HG03571 (cell line): ENCODE measurements around the gene ASTN2.

Experiments
- ATAC-seq: cut with Tn5 transposase; IDR thresholded peaks from one replicate; pipeline ENCODE4 v1.9.1; 2021; ENCODE audit not compliant: unreplicated experiment

ASTN2 gene

GRCh38 chr9:117180896-117181445, 233.9 kb downstream of the ASTN2 start:
- ATAC-seq: no peak

DNA sequence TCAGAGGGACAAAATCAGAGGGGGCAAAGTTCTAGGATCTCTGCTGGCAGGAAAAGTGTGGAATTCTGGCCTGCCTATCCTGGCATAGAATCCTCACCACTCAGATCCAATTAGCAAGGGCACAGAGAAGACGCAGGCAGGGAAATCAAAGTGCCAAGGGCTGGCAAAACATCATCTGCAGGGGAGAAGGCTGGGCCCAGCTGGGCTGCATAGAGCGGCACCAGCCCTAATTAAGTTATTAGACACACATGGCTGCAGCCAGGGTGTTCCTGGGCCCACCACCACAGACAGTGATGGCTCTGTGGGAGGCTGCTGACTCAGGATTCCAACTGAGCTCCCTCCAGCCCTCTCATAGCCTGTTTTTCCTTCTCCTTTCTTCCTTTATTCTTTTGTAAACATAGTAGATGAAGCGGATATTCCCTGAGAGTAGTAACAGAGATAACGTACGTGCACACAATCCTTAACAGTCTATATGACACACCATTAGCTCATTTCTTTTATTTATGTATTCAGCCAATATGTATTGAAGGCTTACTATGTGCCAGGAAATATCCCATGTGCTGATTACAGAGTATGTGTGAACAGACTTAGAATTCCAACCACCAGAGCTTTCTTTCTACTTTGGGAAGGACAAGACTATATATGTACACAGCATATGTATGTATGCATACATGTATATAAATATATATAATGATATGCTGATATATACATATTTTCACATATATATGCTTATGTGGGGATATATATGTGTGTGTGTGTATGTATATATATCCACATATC, 236.1 kb downstream of the ASTN2 start:
- no peak for ATAC-seq

DNA sequence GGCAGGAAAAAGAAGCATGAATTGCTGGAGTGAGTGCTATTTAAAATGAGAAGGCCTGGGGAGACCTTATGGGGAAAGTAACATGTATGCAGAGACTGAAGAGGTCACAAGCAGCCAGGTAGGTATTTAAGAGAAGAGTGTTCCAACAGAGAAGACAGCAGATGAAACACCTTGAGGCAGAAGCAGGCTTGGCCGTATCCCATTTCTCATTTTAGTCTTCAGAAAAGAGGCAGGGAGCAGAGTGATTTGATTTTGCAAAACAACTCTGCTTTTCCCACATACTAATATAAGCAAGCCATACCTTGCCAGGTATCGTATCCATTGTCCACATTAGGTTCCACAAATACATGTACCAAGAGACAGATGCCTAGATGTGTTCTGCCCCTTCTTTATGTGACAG, 244.3 kb downstream of the ASTN2 start:
- ATAC-seq: no peak

GRCh38 chr9:117169089-117169621, 245.7 kb downstream of the ASTN2 start:
- ATAC-seq: no peak

DNA sequence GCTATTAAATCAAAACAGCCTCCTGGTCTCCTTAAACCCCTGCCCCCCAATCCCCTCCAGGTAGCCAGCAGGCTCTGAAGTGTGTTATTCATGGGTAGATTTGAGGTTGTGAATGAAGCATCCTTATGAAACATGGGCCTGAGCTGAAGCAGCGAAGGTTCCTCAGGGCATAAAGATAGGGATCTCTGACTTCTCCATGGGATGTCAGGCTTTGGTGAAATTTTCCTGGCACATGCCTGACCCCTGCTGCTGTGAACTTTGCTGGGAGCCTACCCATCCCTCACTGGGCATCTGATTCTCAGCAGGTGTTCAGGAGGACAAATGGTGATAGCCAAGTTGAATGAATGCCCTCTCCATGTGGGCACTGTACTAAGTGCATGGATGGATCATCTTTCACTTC, 250.3 kb downstream of the ASTN2 start:
- ATAC-seq: no peak

GRCh38 chr9:117160254-117160653, 254.6 kb downstream of the ASTN2 start:
- no peak for ATAC-seq

DNA sequence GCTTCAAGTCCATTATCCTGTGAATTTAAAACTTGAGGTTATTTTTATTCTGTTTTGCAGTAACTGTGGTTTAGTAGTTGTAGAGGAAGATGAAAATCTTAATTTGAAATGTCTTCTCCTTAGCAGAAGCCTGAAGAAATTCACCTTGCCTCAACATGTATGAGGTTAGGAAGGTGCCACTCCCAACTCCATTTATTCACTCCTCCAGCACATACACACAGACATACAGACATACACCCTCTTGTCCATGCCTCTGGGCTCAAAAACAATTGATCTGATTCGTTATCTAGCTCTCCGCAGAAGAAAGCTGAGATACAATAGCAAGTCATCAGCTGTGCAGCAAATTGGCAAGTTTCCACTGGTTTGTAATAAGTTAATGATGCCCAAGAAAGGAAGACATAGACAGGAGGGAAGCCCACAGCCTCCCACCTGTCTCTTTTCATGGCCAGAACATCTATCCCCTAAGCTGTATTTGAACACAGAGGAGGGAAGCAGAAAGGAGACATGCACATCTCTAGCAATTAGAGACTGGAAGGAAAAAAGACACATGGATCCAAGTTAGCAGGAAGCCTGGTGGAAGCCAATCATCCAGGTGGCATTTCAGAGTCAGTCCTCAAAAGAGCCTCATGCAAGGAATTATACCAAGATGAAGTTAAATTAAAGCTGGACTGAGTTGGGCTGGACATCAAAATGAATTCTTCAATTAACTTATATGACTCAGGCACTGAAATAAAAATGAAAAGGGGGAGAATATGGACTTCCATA, 257.9 kb downstream of the ASTN2 start:
- no peak for ATAC-seq

DNA sequence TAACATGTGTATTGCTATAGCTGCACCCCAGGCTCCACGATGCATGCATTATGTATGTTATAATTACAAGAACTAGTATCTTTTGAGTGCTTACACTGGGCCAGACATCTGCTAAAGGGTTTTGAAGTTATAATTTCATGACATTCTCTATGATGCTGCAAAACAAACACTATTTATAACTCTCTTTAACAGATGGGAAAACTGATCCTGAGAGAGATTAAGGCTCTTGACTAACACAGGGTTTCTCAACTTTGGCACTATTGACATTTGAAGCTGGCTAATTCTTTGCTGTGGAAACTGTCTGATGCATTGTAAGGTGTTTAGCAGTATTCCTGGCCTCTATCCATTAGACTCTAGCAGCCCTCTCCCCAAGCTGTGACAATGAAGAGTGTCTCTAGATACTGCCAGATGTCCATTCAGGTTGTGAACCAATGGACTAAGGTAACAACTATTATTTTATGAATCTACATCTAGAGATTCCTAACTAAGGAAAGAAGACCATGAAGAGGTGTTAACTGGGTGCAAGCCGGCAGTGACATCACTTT, 258.6 kb downstream of the ASTN2 start:
- no peak for ATAC-seq

- ATAC-seq: no peak
Observed at GRCh38 chr9:117153021-117153420, 261.8 kb downstream of the ASTN2 start.

DNA sequence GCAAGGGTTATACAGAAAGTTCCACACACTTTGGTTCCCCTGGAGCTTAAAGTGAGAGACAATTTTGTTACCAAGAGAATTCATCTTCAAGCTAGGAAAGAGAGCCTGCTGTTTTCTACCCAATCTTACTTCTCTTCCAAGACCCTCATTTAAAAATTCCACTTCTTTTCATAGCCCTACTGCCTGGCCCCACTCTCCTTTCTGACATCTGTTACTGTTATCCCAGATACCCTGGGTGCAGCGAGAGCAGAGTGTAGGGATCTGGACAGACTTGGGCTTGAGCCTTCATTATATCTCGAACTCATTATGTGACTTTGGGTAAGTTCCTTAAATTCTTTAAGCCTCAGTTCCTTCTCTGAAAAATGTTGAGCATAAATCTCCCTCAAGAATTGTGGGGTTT, 263.1 kb downstream of the ASTN2 start:
- ATAC-seq: no peak

DNA sequence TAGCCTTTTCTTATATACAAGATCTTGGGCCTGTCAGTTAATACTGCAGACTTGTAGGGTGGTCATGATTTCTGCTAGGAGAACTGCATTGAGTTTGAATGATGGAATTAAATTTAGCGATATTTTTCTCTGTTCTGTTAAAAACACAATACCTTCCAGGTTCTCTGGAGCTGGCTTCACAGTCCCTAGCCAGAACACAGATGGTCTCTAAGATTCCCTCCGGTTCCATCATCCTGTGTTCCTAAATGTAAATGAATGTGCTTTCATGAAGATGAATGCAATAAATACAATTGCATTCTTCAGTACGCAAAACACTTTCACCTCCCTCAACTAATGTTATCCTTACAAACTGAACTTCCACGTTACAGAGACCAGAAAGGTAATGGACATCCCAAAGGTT, 264.9 kb downstream of the ASTN2 start:
- ATAC-seq: no peak

GRCh38 chr9:117145811-117146490, 268.9 kb downstream of the ASTN2 start:
- ATAC-seq: no peak

- ATAC-seq: no peak
Observed at GRCh38 chr9:117145081-117145480, 269.8 kb downstream of the ASTN2 start.

GRCh38 chr9:117138231-117138630, 276.6 kb downstream of the ASTN2 start:
- no peak for ATAC-seq

DNA sequence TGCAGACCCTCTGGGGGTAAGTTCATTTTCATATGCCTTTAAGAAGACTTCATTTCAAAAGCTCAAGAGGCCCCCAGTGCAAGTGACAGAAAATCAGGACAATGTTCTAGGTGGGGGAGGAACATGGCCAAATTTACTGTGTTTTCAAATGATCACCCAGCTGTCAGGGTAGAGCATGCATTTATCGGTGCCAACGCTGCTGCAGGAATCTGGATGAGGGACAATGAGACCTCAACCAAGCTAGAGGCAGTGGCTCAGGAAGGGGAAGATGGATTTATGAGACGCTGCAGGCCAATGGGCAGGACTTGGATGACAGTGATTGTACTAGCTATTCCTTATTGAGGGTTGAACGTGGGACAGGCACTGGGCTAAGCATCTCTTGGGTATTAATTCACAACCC, 278.4 kb downstream of the ASTN2 start:
- ATAC-seq: no peak

GRCh38 chr9:117135501-117136098, 279.3 kb downstream of the ASTN2 start:
- no peak for ATAC-seq

DNA sequence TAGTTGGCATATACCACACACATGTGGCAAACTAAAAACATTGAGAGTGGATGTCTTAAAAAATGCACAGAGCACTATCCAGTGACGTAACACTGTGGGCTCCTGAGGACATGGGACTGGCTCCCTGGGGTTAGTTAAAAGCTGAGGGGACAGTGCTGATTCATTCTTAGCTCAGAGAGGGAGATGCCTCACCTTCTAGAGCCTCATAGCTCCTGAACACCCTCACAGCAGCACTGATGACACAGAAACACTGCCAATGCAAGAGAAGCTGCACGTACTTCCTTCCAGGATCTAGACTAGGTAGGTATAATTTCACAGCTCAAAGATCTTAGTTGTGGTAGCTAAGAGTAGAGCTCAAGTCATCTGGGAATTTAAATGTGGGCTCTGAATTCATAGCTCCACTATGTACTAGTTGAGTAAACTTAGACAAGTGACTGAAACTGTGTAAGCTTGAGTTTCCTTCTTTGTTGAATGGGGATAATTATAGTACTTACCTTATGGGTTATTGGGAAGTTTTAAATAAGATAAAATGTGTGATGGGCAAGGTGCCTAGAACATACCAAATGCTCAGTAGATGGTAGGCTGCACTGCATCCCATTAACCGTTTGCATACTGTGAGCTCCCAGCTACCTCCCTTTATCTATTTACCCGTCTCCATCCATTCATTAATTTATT, 279.9 kb downstream of the ASTN2 start:
- ATAC-seq: no peak

DNA sequence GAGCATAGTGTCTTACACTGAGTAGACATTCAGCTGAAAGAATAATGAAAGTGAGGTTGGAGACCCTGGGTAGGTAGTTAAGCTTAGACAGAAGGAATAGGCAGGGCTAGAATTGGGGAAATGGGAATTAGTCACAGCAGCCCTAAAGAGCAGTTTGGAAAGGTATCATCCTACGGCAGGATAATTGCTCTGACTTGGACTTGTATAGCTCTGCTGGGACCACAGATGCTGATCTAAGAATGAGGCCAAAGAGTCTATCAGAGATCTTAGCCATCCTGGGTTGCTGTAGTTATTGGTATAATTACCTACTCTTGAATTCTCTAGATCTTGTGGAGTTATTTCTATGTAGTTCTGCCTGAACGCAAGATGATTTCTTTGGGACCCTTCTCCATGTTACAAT, 288.0 kb downstream of the ASTN2 start:
- ATAC-seq: no peak

DNA sequence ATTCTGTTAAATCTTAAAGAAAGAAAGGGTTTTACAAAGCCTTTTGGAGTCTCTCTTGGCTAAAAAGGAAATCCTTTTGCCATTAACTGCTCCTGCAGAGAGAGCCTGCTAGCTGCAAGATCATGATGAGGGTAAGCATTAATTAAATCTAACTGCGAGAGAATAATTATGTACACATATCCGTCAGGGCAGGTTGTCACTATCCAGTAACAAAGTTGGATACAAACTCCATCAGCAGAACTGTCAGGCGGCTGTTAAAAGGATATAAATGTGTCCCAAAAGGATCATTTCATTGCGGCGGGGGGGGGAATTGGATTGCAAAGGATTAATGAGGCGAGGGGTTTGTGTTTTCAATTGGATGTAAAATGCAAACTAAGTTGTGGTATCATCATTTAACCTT, 289.3 kb downstream of the ASTN2 start:
- ATAC-seq: no peak

- no peak for ATAC-seq
Observed at GRCh38 chr9:117123729-117124128, 291.1 kb downstream of the ASTN2 start.
